HG02678 (cell line): ENCODE results near the gene CDCA8.
"Not testable (repeated sequence)": the region's sequence is repeated elsewhere in the genome, so short reads cannot be mapped to it uniquely, and the experiment has no call there.

Experiments
- ATAC-seq: cut with Tn5 transposase; IDR thresholded peaks from one replicate; pipeline ENCODE4 v1.9.1; 2021; ENCODE audit warnings: mild to moderate bottlenecking, moderate library complexity; ENCODE audit not compliant: unreplicated experiment

The CDCA8 gene

DNA sequence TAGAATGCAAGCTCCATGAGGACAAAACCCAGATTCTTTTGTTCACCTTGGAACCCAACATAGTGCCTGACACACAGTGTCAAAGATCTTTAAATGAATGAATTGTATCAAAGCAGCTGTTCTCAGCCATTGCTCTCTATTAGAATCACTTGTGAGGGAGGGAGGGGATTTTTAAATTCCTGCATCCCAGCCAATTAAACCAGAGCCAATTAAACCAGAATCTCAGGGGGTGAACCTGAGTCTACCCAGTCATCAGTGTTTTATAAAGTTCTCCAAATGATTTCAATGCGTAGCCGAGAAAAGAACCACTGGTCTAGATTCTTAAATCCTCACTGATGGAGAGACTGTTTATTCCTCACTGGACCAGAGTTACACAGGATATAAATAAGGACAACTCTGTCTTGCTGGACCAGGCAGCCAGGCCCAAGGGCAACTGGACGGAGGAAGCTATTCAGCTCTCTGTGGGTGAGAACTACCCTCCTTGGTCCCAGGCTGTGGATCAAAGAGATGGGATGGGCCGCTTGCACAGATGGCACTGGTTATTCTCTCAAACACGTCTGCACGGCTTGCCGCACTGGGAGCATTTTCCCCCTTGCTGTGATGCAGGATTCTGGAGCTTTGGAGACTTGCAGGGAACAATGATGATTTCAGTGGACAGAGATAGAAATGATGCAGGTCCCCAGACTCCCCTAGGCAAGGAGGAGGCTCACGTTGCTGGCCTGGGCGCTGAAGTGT, 20.0 kb upstream of the CDCA8 start:
- ATAC-seq = no peak

- no peak for ATAC-seq
Measured at GRCh38 chr1:37673920-37674319, 18.4 kb upstream of the CDCA8 start.

DNA sequence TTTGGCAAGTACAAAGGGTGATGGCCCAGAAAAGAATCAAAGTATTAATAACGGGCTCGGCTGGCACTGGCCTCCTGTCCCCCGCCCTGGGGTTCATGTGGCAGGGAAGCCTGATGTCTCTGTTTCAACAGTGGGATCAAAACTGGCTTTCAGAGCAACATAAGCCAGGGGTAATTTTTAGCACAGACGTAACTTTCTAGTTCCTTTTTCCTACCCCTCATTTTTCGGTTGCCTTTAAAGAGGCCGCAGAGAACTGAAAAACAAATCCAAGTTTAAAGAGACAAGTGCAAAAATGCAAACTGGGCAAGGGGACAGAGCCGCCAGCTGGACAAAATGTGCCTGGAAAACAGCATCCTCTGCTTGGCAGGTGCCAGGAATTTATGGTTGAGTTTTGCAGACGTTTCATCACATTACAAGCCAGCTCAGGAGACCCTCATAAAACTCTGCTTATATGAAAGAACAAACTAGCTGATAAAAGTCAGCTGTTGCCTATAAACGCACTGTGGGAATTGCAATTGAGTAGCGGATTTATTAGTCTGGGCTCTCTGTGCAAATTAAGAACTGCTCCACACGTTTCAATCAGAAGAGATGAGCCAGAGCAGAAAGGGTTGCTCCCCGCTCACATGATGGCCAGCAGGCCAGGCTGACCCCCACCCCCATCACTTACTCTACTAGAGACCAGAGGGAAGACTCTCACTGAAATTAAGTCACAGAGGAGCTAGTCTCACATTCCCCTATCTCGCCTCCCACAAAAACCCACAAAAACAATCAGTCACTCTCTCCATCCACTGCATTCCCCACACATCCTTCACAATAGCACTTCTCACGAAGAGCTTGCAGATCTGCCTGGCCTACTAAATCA, 15.8 kb upstream of the CDCA8 start:
- no peak for ATAC-seq

GRCh38 chr1:37677143-37677439, 15.2 kb upstream of the CDCA8 start:
- no peak for ATAC-seq

GRCh38 chr1:37677808-37678207, 14.5 kb upstream of the CDCA8 start:
- ATAC-seq = no peak

DNA sequence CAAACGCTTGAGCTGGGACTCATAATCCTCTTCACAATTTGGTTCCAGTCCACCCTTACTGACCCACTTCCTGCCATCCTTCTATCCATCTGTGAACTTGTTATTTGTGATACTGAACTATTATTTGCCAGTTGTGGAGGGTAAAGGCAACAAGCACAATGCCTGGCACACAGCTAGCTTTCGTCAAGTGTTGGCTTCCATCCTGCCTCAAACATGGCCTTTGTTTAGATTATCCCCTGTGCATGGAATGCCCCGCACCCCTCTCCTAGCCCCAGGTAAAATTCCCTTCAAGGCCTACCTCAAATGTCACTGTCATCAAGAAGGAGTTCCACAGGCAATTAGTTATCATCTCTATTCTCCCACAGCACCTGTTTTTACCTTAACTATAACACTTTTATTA, 11.4 kb upstream of the CDCA8 start:
- ATAC-seq = no peak

DNA sequence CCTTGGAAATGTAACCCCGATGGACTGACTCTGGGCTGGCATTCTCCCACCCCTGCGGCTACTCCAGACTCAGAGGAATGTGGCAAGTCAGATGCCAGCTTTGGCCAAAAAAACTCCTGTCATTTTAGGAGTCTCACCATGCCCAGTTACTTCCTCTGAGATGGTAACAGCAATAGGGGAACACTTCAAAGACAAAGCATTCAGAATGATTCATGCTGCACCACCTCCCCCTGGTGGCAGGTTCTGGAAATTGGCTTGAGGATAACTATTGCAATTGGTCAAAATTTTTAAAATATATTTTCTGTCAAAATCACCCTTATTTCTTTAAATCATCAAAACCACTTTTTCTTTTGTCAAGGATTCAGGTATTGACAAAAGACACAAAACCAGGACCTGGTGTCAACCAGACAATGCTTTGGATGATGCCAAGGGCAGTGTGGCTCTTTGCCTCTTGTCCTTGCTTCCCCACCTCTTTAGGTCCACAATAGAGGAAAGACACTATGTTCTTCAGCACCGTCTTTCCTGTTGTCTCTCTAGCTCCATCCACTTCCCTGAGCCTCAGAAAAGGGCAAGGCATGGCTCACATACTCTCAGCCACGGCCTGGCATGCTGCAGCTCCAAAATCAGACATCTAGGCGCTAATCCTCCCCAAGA, 9.9 kb upstream of the CDCA8 start:
- no peak for ATAC-seq

- ATAC-seq = not testable (repeated sequence)
Measured at GRCh38 chr1:37684182-37684581, 8.1 kb upstream of the CDCA8 start.

GRCh38 chr1:37685722-37686121, 6.6 kb upstream of the CDCA8 start:
- no peak for ATAC-seq

GRCh38 chr1:37687764-37688163, 4.6 kb upstream of the CDCA8 start:
- not testable (repeated sequence) for ATAC-seq

DNA sequence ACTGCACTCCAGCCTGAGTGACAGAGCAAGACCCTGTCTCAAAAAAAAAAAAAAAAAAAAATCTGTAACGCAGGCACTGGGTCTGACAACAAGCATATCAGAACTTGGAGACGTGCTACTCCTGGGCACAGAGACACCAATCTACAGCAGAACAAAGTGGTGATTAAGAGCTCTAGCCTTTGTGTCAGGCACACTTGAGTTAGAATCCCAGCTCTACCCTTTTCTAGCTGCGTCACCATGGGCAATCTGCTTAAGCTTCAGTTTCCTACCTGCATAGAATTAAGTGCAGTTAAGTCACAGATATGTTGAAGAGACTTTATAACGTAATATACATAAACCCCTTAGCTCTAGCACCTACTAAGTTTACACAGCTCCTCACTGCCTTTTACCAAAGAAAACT, 3.4 kb upstream of the CDCA8 start:
- no peak for ATAC-seq

- peak; percentile 1 for ATAC-seq
Measured at GRCh38 chr1:37691497-37692077, 729 bp upstream of the CDCA8 start.

DNA sequence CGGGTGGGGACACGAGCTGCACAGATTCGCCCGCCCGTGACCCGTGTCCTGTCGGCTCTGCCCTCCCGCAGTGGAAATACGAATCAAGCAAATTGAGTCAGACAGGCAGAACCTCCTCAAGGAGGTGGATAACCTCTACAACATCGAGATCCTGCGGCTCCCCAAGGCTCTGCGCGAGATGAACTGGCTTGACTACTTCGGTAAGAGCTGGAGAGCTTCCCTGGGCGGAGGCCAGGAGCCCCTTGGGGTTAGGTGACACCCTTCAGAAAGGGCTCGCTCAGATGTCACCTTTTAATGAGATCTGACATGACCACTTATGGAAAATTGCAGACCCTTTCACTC, 489 bp downstream of the CDCA8 start:
- no peak for ATAC-seq

- no peak for ATAC-seq
Measured at GRCh38 chr1:37697090-37697489, 4.8 kb downstream of the CDCA8 start.

GRCh38 chr1:37697737-37698136, 5.4 kb downstream of the CDCA8 start:
- no peak for ATAC-seq

- no peak for ATAC-seq
Measured at GRCh38 chr1:37699147-37699546, 6.8 kb downstream of the CDCA8 start.

GRCh38 chr1:37701051-37701450, 8.7 kb downstream of the CDCA8 start:
- ATAC-seq = no peak

DNA sequence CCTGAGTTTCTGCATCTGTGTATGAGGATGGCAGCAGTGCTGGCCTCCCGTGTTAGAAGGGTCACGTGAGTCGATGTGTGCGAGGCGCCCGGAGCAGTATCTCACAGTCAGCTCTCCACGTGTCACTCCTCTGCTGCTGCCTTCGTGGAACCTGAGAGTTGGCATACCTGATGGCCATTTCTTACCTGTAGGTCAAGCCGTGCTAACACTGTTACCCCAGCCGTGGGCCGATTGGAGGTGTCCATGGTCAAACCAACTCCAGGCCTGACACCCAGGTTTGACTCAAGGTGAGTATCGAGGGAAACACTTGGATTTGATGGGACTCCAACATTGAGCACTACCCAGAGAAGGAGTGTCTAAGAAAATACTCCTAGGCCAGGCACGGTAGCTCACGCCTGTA, 10.7 kb downstream of the CDCA8 start:
- no peak for ATAC-seq

GRCh38 chr1:37704966-37705365, 12.7 kb downstream of the CDCA8 start:
- no peak for ATAC-seq

DNA sequence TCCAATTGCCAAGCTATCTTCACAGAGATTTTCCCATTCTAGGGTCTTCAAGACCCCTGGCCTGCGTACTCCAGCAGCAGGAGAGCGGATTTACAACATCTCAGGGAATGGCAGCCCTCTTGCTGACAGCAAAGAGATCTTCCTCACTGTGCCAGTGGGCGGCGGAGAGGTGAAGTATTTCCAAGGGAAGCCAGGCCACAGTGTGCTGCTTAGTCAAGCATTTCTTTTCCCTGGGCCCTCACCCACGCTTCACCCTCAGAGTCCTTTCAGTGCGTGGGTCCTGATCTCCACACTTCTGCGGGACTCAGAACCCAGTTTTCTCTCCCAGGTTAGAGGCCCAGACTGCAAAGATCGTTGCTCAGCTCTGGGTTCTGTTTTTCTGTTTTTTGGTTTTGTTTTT, 13.1 kb downstream of the CDCA8 start:
- no peak for ATAC-seq

- no peak for ATAC-seq
Measured at GRCh38 chr1:37708471-37708870, 16.2 kb downstream of the CDCA8 start.

DNA sequence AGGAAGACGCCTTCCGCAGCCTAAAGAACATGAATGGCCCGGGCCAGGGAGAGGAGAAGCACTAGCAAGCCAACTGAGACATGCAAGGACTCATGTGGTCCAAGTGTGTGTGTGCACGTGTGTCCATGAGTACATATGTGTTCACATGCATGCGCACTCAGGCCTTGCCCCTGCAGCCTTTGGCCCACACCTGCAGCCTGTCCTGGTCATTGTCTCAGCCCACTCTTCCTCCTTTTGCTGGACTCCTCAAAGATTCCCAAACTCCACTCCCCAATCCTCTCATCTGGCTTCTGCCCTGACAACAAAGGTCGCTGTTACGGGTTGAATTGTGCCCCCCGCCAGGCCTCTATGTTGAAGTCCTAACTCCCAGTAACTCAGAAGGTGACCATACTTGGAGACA, 21.9 kb downstream of the CDCA8 start:
- ATAC-seq = no peak
